Coronary artery (tissue), 2 donors: ENCODE results near the gene EFEMP1.
A peak's percentile ranks its signal among the peaks of the same experiment; 100 is the strongest.

Source experiments
- DNase-seq: peaks from one replicate; pipeline ENCODE4 v3.0.0-alpha.2; 2017; ENCODE audit warnings: low spot score
- H3K27ac ChIP-seq, 2 donors: fragments of 200-600 bp; sonication (generic); one replicate each; pipeline ENCODE4 v1.5.1; 2016 to 2019
- H3K4me3 ChIP-seq: fragments of 200-600 bp; sonication (generic); 2 replicates; pipeline ENCODE4 v1.5.1; 2016; ENCODE audit warnings: mild to moderate bottlenecking, moderate library complexity
- TF ChIP-seq, protein P1 (sequence below): fragments of 200-600 bp; sonication (generic); IDR thresholded peaks from one replicate; pipeline ENCODE4 v1.5.1; 2019; ENCODE audit warnings: antibody characterized with exemption

Gene EFEMP1

DNA sequence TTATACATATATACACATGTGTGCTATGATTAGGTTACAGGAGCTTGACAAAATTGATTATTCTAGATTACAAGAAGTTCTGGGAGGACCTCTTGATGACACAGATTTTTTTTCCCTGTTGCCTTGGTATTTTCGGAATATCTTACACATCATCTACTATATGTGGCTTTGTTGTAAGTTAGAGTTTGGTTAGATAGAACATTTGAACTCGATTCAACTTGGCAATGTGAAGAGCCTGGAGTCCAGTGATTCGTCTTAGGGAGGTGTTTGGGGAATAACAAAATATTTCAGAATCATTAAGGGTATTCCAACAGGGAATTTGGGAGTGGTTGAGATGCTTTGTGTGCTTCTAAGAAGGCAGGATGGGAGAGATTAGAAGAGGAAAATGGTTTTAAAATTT, 39.3 kb upstream of the EFEMP1 start:
- Histone ChIP-seq H3K27ac (no peak overlapping the region), H3K4me3 (no peak overlapping the region)
- no peak for DNase-seq
- TF ChIP-seq, protein P1, sequence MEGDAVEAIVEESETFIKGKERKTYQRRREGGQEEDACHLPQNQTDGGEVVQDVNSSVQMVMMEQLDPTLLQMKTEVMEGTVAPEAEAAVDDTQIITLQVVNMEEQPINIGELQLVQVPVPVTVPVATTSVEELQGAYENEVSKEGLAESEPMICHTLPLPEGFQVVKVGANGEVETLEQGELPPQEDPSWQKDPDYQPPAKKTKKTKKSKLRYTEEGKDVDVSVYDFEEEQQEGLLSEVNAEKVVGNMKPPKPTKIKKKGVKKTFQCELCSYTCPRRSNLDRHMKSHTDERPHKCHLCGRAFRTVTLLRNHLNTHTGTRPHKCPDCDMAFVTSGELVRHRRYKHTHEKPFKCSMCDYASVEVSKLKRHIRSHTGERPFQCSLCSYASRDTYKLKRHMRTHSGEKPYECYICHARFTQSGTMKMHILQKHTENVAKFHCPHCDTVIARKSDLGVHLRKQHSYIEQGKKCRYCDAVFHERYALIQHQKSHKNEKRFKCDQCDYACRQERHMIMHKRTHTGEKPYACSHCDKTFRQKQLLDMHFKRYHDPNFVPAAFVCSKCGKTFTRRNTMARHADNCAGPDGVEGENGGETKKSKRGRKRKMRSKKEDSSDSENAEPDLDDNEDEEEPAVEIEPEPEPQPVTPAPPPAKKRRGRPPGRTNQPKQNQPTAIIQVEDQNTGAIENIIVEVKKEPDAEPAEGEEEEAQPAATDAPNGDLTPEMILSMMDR, result no peak

DNA sequence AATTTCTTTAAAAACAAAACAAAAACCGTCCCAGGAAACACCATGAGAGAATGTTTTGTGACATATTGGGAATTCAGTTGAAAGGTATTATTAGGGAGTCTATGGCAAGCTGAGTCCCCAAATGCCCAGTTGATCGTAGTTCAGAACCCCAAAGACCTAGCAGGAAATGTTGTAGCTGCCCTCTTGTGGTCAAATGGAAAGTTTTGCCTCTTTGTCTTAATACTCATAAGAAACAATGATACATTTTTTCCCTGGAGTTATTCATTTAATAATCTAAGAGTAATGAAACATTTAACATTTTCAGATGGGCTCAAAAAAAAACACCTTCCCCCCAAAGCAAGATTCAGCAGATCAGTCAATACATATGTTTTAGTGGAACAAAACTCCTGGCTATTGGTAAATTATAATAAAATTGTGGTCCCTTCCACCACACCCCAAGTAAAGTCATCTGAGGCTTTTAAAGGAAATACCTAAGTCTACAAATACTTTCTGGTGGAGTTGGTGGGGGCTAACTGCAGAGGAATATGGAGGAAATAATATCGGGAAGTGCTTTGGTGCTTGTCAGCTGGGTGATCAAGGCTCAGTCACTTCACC, 37.8 kb upstream of the EFEMP1 start:
- TF ChIP-seq, protein P1, result peak; percentile 62
- Histone ChIP-seq H3K27ac (no peak overlapping the region), H3K4me3 (peak overlapping the region; percentile 43)
- no peak for DNase-seq

DNA sequence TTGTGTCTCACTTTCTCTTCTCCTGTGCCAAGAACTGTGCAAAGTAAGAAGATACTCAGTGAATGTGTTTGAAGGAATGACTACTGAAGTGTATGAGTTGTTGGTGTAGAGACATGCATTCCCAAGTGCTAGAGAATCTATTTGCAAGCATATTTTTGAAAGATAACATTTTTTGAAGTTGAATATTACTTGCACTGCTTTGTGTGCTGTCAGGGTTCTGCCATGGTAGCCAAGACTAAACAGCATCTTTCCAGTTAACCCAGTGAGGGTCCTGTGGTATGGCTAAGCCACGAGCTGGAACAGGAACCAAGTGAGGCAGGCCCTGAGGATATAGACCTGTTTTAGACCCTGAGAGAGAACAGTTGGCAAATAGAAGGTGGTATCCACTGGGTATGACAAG, 35.2 kb upstream of the EFEMP1 start:
- TF ChIP-seq, protein P1, result no peak
- DNase-seq, result no peak
- no peak overlapping the region for H3K4me3 ChIP-seq
- no peak overlapping the region for H3K27ac ChIP-seq

DNA sequence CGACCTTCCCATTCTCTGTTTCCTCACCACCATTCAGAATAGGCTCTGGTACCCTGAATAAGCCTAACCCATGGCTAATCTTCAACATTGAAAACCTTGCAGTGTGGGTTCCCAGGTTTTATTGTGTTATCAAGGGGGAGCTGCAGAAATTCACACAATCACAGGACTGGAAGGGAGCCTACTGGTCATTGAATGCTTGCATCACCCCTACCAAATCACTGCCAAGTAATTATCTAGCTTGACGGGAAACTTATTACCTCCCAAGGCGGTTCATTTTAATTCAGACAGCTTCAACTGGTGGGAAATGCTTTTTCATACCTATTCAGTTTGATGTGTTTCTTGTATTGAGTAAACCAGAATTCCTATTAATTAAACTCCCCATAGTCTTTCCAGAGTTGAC, 33.6 kb upstream of the EFEMP1 start:
- H3K4me3 ChIP-seq, result no peak overlapping the region
- DNase-seq, result no peak
- H3K27ac ChIP-seq, result no peak overlapping the region
- TF ChIP-seq, protein P1, result no peak

DNA sequence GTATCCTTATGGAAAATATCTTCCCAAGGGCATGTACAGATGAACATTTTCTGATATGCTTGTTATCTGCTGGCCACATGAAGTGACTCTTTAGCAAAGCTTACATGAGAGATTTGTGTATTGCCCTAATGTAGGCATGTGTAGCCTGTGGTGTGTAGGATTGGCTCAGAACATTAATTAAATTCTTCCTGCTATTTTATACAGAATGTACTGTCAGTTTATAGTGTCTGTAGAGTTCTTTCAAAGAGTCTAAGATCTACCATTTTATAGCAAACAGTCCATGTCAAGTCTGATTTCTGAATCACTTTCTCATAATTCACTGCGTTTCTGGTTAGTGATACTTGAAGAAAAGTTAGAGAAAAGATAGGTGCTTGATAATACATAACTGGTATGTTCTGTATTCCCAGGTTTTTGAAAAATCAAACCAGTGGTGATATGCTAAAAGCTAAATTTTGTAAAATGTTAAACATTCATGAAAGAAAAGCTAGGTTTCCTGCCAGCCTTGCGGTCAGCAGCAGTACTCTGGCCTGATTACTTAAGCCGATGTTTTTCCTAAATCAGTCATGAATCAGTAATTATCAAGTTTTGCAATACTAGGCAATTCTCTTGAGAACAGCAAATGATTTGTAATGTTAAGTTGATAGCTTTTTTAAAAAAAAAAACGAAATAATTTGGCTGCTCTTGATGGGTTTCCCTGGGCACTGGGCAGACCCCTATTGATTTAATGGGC, 30.9 kb upstream of the EFEMP1 start:
- Histone ChIP-seq H3K4me3 (no peak overlapping the region), H3K27ac (peak overlapping the region; percentile 14 to 37)
- DNase-seq, result no peak
- TF ChIP-seq, protein P1, result no peak

DNA sequence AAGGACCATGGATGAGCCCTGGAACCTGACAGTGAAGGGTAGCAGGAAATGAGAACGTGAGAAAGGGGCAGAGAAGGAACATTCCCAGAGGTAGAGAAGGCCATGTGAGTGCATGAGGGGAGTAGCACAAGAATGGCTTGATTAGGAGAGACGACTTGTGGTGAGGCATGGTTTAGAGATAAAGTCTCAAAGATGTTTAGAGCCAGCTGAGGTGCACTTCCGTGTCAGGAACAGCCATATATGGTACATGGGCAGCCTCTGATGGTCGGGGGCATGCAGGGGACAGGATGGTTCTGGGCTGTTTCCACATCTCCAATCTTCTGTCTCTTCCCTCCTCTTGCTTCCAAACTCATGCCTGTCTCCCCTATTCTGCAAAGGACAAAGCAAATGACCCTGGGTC, 28.8 kb upstream of the EFEMP1 start:
- DNase-seq, result no peak
- H3K4me3 ChIP-seq, result no peak overlapping the region
- TF ChIP-seq, protein P1, result no peak

DNA sequence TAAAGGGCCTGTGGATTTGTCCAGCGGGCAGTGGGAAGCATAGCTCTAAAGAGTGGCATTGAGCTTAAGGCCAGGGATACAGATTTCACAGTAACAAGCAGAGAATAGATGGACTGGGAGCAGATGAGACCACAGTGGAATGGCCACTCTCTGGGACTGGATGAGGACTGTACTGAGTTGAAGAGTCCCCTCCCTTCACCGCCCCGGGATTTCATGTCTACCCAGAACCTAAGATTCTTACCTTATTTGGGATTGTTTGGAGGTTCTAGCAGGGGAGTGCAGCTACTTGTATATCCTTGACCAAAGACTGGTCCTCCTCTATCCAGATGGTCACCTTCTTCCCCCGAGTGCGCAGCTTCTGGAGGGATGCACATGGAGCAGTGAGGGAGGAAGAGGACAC, 28.0 kb upstream of the EFEMP1 start:
- no peak overlapping the region for H3K27ac ChIP-seq
- no peak for DNase-seq
- H3K4me3 ChIP-seq, result no peak overlapping the region
- TF ChIP-seq, protein P1, result no peak

More for the DNA sequence above, 28.8 kb upstream of the EFEMP1 start:
- H3K27ac ChIP-seq, result no peak overlapping the region
